Upper lobe of left lung (tissue), 4 donors: ENCODE results near the gene C3AR1.

Experiments
- EP300 ChIP-seq, 4 donors: sonication (generic); formaldehyde crosslinking; IDR thresholded peaks; one replicate each; pipeline ENCODE4 v1.5.1; 2017; ENCODE audit warnings: antibody characterized with exemption in 4 of 4, control low read depth in 2 of 4
- POLR2A ChIP-seq, 4 donors: fragments of 450-650 bp; IDR thresholded peaks; one replicate each; pipeline ENCODE4 v1.5.1; 2016 to 2017; ENCODE audit warnings: antibody characterized with exemption in 4 of 4, mild to moderate bottlenecking in 2 of 4
- POLR2AphosphoS5 ChIP-seq, 2 donors: sonication (generic); formaldehyde crosslinking; IDR thresholded peaks; one replicate each; pipeline ENCODE4 v1.5.1; 2017; ENCODE audit warnings: antibody characterized with exemption in 2 of 2
- TF ChIP-seq, protein P1 (sequence below), 6 experiments: fragments of 450-650 bp in 4 of 6; fragments of 200-600 bp in 2 of 6; sonication (generic) in 2 of 6; IDR thresholded peaks; one replicate each; pipeline ENCODE4 v1.5.1; 2016 to 2019; ENCODE audit warnings: antibody characterized with exemption in 6 of 6

- no peak for TF ChIP-seq POLR2AphosphoS5 (IDR thresholded peaks at IDR 0.05)
- TF ChIP-seq, protein P1, sequence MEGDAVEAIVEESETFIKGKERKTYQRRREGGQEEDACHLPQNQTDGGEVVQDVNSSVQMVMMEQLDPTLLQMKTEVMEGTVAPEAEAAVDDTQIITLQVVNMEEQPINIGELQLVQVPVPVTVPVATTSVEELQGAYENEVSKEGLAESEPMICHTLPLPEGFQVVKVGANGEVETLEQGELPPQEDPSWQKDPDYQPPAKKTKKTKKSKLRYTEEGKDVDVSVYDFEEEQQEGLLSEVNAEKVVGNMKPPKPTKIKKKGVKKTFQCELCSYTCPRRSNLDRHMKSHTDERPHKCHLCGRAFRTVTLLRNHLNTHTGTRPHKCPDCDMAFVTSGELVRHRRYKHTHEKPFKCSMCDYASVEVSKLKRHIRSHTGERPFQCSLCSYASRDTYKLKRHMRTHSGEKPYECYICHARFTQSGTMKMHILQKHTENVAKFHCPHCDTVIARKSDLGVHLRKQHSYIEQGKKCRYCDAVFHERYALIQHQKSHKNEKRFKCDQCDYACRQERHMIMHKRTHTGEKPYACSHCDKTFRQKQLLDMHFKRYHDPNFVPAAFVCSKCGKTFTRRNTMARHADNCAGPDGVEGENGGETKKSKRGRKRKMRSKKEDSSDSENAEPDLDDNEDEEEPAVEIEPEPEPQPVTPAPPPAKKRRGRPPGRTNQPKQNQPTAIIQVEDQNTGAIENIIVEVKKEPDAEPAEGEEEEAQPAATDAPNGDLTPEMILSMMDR (IDR thresholded peaks at IDR 0.05) = no peak
- TF ChIP-seq POLR2A (IDR thresholded peaks at IDR 0.05) = no peak
- no peak for TF ChIP-seq EP300 (IDR thresholded peaks at IDR 0.05)
Observed at GRCh38 chr12:8035440-8036010, 30.6 kb downstream of the C3AR1 start.
